ENCODE results near the gene TLR8.
A peak's percentile ranks its signal among the peaks of the same experiment; 100 is the strongest.
"Not testable (repeated sequence)": the region's sequence is repeated elsewhere in the genome, so short reads cannot be mapped to it uniquely, and the experiment has no call there.

TLR8 gene

GRCh38 chrX:12898073-12898472, 8.3 kb upstream of the TLR8 start:
- no peak for DNase-seq (ENCODE audit: low spot score)

- no peak for DNase-seq (ENCODE audit: low spot score)
These were observed 6.9 kb upstream of the TLR8 start for GRCh38 chrX:12899506-12899905.

GRCh38 chrX:12901486-12901885, 4.9 kb upstream of the TLR8 start:
- DNase-seq (ENCODE audit: low spot score), result peak; percentile 58

GRCh38 chrX:12903646-12904045, 2.8 kb upstream of the TLR8 start:
- no peak for DNase-seq (ENCODE audit: low spot score)

GRCh38 chrX:12910423-12911121, 4.2 kb downstream of the TLR8 start:
- DNase-seq (ENCODE audit: low spot score), result no peak

GRCh38 chrX:12911122-12911470, 4.7 kb downstream of the TLR8 start:
- DNase-seq (ENCODE audit: low spot score), result no peak

GRCh38 chrX:12912791-12913482, 6.5 kb downstream of the TLR8 start:
- no peak for DNase-seq (ENCODE audit: low spot score)

GRCh38 chrX:12917753-12918152, 11.3 kb downstream of the TLR8 start:
- DNase-seq (ENCODE audit: low spot score), result no peak

- no peak for DNase-seq (ENCODE audit: low spot score)
These were observed 12.6 kb downstream of the TLR8 start for GRCh38 chrX:12919051-12919450.

GRCh38 chrX:12919620-12920019, 13.2 kb downstream of the TLR8 start:
- DNase-seq (ENCODE audit: low spot score), result no peak

- no peak for DNase-seq (ENCODE audit: low spot score)
These were observed 14.6 kb downstream of the TLR8 start for GRCh38 chrX:12920990-12921389.

GRCh38 chrX:12921886-12922598, 15.6 kb downstream of the TLR8 start:
- DNase-seq (ENCODE audit: low spot score), result no peak

GRCh38 chrX:12922599-12922919, 16.1 kb downstream of the TLR8 start:
- no peak for DNase-seq (ENCODE audit: low spot score)

- DNase-seq (ENCODE audit: low spot score), result no peak
These were observed 23.3 kb downstream of the TLR8 start for GRCh38 chrX:12929701-12930100.

- DNase-seq (ENCODE audit: low spot score), result no peak
These were observed 23.7 kb downstream of the TLR8 start for GRCh38 chrX:12930150-12930549.

GRCh38 chrX:12932244-12932643, 25.8 kb downstream of the TLR8 start:
- no peak for DNase-seq (ENCODE audit: low spot score)

- DNase-seq (ENCODE audit: low spot score), result no peak
These were observed 28.4 kb downstream of the TLR8 start for GRCh38 chrX:12934850-12935249.

- DNase-seq (ENCODE audit: low spot score), result no peak
These were observed 30.5 kb downstream of the TLR8 start for GRCh38 chrX:12936947-12937346.

- not testable (repeated sequence) for DNase-seq (ENCODE audit: low spot score)
These were observed 34.1 kb downstream of the TLR8 start for GRCh38 chrX:12940471-12940870.

GRCh38 chrX:12943592-12943991, 37.2 kb downstream of the TLR8 start:
- DNase-seq (ENCODE audit: low spot score), result not testable (repeated sequence)

- DNase-seq (ENCODE audit: low spot score), result not testable (repeated sequence)
These were observed 38.0 kb downstream of the TLR8 start for GRCh38 chrX:12944452-12944851.

- DNase-seq (ENCODE audit: low spot score), result no peak
These were observed 39.1 kb downstream of the TLR8 start for GRCh38 chrX:12945494-12945893.

GRCh38 chrX:12946406-12946805, 40.0 kb downstream of the TLR8 start:
- no peak for DNase-seq (ENCODE audit: low spot score)
